ENCODE results near the gene PSMB4. TPM values are rescaled to one million over a fixed set of nuclear protein-coding genes. Genes with fewer than 3 reads are reported as not detected.

The PSMB4 gene
- total RNA-seq, 2 experiments from 2014 or later = 350 to 353 TPM

DNA sequence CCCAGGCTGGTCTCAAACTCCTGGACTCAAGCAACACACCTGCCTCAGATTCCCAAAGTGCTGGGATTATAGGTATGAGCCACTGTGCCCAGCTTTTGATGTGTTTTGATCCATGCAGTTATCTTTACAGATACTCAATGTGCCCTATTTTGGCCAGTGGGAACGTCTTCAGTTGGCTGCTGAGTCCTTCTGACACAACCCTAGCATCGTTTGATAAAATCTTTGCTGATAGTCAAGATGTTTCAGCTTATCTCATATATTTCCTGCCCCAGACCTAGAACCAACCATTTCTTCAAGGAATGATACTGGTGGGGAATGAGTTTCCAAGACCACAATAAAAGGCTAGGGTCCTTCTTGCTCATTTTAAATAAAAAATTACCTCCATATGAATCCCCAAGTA, 48.3 kb downstream of the PSMB4 start:
- H3K36me3 Mint-ChIP-seq (ENCODE audit: low read depth) = peaks cover 3% of the 10 kb centered on the region
- peaks cover 39% of the 10 kb centered on the region for H3K4me1 Mint-ChIP-seq (ENCODE audit: low read depth)
- no peak overlapping the region for H3K27ac Mint-ChIP-seq
- no peak for TF ChIP-seq CTCF (IDR thresholded peaks at IDR 0.05)
- H3K9me3 Mint-ChIP-seq = no peaks in the 10 kb centered on the region
- ATAC-seq = no peak
- no peaks in the 10 kb centered on the region for H3K27me3 Mint-ChIP-seq
- ChIA-PET CTCF (interaction anchor here (0.8 to 1.9 kb wide), 4 partner anchors 11 to 287 kb away, joined by 3 to 4 read pairs (median 4); no protein-coding TSS in a partner anchor), POLR2A (interaction anchor here (0.6 to 1.2 kb wide), 4 partner anchors 19 to 255 kb away, joined by 3 to 5 read pairs (median 3); no protein-coding TSS in a partner anchor)
- no peak for DNase-seq
- H3K4me3 Mint-ChIP-seq = no peak overlapping the region
- intact Hi-C loops (cut with micrococcal nuclease) = loop anchor here (10.0 kb wide), 3 partner anchors 67 to 287 kb away; partner anchors contain the start of genes CGN and TUFT1

Other genes with a start within 250 kb of the PSMB4 start
- gene TNFAIP8L2, start 242.9 kb upstream of the PSMB4 start, total RNA-seq = 10 to 100 TPM; 16.1 to 17.5 TPM
- 1 to 10 TPM; 4.5 TPM for gene LYSMD1, start 233.7 kb upstream of the PSMB4 start, total RNA-seq
- gene SCNM1, start 233.4 kb upstream of the PSMB4 start, total RNA-seq = 10 to 100 TPM; 57.0 to 59.6 TPM
- 1 to 10 TPM; 1.9 to 2.5 TPM for gene TMOD4, start 223.6 kb upstream of the PSMB4 start, total RNA-seq
- gene VPS72, start 209.4 kb upstream of the PSMB4 start, total RNA-seq = 10 to 100 TPM; 47.4 to 61.0 TPM
- gene PIP5K1A, start 201.0 kb upstream of the PSMB4 start, total RNA-seq = 10 to 100 TPM; 63.1 to 66.1 TPM
- gene PSMD4, start 144.8 kb upstream of the PSMB4 start, total RNA-seq = 100 to 1,000 TPM; 203 to 214 TPM
- gene ZNF687, start 117.3 kb upstream of the PSMB4 start, total RNA-seq = 10 to 100 TPM; 27.3 to 29.5 TPM
- 10 to 100 TPM; 46.6 to 47.3 TPM for gene PI4KB, start 72.2 kb upstream of the PSMB4 start, total RNA-seq
- 10 to 100 TPM; 55.6 to 55.7 TPM for gene RFX5, start 52.3 kb upstream of the PSMB4 start, total RNA-seq
- not detected for gene SELENBP1, start 26.9 kb upstream of the PSMB4 start, total RNA-seq
- 10 to 100 TPM; 69.0 to 70.6 TPM for gene POGZ, start 59.9 kb downstream of the PSMB4 start, total RNA-seq
- 1 to 10 TPM; 1.7 to 1.9 TPM for gene CGN, start 111.8 kb downstream of the PSMB4 start, total RNA-seq
- gene TUFT1, start 140.7 kb downstream of the PSMB4 start, total RNA-seq = 1 to 10 TPM; 1.0 to 1.5 TPM
- 10 to 100 TPM; 27.2 to 29.5 TPM for gene SNX27, start 212.5 kb downstream of the PSMB4 start, total RNA-seq

Measured in activated CD8-positive, alpha-beta T cell treated with anti-CD3 and anti-CD28 coated beads for 36 hours (primary cell).